HG02870 (cell line): Measurements from ENCODE around the gene CD82.

Experiments
- ATAC-seq: cut with Tn5 transposase; IDR thresholded peaks from one replicate; pipeline ENCODE4 v1.9.1; 2021; ENCODE audit warnings: mild to moderate bottlenecking, moderate library complexity; ENCODE audit not compliant: unreplicated experiment

Gene CD82

GRCh38 chr11:44565211-44565952, at the start of gene CD82:
Gene CD82, plus strand, starts transcription at chr11:44565663. Its CDS starts 29,000 bp downstream, at chr11:44594663.
- ATAC-seq: peak; percentile 74

DNA sequence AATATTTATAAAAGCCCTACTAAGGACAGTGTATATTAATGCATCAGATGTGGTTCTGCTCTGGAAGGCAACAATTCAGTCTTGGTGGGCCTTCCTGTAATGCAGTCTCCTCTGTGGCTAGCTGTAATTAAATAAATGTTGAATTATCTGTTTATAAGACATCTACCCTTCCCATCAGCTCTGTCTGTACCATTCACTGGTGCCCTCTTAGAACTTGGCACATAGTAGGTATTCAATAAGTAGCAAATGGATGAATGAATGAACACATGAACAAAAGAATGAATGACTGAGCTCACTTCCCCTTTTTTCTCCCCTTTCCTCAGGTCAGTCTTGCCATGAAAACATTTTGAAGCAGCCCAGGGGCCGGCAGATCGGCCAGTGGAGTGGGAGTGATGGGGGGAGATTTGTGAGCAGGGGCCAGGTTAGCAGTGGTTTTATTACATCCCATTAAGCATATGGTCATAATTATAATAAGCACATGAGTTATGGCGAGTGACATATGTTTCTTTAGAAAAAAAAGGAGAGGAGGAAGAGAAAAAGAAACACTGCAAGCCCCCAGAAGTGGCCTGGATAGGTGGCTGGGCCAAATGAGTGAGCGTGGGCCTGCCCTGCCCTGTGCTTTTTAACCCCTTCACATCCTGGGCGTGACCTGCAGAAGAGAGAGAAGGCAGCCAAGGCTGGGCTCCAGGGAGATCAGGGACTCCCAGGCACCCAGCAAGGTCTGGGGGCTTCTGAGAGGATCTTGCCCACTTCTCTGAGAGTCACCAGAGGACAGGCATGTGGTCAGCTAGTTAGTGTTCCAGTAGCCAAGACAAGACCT, 48.6 kb upstream of the CD82 start:
- no peak for ATAC-seq

DNA sequence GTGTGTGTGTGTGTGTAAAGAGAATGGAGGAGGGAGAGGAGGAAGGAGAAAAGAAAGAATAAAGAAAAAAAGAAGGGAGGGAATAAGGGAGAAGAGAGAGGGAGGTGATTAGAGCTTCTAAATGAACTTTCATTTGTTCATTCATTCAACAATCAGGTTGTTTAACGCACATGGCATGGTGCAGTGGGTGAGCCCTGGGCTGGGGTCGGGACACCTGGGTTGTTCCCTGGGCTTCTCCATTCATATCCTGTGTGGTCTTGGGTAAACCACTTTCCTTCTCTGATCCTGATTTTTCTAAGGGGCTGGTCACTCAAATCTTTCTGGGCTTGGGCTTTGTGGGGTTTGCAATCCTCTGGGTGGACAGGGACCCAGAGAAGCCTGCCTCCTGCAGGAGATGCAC, 47.9 kb upstream of the CD82 start:
- ATAC-seq: no peak

DNA sequence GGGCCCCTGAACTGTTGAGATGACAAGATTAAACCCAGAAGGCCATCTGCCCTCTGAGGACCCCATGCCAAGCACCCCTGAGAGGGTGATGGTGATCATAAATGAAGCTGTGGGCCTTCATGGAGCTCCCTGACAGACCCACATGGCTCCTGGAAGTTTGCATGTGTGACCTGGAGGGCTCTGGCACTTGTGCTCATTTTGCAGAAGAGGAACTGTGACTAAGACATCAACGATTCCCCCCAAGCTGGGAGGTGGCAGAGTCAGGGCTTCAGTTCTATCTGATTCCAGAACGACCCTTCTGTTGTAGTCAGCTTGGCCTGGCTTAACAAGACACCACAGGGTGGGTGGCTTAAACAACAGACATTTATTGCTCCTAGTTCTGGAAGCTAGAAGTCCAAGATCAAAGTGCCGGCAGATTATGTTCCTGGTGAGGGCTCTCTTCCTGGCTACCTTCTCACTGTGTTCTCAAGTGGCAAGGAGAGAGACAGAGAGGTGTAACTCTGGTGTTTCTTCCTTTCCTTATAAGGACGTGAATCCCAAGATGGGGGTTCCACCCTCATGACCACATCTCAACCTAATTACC, 46.4 kb upstream of the CD82 start:
- ATAC-seq: no peak

- no peak for ATAC-seq
These were observed 45.3 kb upstream of the CD82 start for GRCh38 chr11:44519989-44520737.

DNA sequence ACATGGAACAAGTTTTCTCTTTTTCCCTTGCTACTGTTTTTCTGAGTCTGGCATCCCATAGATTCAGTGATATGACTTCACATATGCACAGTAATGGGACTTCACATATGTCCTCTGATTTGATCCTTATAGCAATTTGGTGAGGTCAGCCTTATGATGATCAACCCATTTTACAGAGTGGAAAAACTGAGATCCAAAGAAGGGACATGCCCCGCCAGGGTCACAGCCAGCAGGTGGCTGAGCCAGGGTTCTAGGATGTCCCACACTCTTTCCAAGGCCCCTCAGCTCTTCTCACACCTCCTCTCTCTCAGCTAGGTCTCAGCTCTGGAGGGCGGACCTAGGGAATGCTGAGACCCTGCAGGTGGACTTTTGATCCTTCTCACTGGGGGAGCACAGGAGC, 44.3 kb upstream of the CD82 start:
- ATAC-seq: no peak

DNA sequence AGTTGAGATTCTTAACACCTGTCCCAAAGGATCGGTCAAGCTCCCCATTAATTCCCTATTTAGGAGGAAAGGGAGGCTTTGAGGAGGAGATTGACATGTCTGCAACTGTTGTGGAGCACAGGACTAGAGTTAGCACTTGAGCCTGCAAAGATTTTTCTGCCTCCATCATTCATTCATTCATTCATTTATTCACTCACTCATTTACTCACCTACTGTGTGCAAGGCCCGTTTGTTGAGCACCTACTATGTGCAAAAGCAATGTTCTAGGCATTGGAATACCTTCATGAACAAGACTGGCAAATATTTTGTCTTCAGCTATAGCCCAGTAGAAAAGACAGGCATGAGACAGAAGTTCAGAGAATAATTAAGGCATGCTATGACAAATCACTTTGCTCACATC, 43.2 kb upstream of the CD82 start:
- ATAC-seq: no peak

DNA sequence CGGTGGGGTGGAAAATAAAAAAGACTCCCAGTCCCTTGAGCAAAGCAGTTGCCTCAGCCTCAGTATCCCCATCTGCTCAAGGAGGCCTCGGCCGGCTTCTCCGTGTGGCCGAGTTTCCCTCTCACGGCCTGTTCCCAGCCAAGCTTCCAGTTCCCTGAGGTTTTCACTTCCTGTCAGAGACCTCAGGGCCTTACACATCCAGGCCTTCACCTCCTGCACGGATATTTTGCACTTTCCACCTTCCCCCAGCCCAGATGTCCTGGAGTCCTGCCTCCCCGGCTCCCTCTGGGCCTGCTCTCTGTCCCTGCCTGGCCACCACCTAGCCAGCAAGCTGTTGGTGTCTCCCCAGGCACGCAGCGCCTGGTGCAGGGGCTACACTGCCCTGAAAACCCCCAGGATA, 41.1 kb upstream of the CD82 start:
- no peak for ATAC-seq

DNA sequence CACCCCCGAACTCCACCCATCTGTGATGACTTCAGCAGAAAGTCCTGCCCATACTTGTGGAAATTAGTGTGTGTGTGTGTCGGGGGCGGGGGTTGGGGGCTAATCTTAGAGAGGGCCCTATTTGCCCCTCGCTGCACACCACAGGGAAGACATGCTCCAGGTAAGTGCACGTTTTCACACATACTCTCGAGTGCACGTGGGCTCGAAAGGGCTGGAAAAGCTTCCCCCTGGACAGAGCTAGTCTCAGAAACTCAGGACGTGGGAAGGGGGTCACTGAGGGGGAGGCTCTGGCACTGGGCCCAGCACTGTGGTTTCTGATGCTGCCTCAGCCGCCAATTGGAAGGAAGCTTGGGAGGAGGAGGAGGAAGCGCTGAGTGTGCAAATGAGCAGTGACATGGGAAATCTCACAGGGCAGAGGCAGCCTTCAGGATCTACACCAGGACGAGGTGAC, 40.7 kb upstream of the CD82 start:
- no peak for ATAC-seq

GRCh38 chr11:44525473-44526252, 39.8 kb upstream of the CD82 start:
- no peak for ATAC-seq

DNA sequence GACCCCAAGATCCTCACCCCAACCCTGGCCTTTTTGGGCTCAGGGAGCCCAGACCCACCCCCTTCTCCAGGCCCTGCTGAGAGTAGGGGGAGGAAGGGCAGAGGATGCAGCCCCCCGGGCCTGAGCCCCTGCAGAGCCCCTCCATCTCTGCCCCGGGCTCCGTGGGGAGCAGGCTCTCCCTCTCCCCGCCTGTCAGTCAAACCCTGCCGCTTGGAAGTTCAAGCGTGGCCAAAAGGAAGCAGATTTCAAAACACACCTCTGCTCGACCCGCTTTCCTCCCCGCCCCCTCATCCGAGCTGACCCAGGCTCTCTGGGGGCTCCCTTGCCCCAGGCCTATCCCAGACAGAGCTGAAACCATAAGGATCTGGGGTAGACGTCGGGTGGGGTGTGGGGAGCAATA, 39.0 kb upstream of the CD82 start:
- ATAC-seq: no peak

- ATAC-seq: no peak
These were observed 38.0 kb upstream of the CD82 start for GRCh38 chr11:44527476-44527875.

DNA sequence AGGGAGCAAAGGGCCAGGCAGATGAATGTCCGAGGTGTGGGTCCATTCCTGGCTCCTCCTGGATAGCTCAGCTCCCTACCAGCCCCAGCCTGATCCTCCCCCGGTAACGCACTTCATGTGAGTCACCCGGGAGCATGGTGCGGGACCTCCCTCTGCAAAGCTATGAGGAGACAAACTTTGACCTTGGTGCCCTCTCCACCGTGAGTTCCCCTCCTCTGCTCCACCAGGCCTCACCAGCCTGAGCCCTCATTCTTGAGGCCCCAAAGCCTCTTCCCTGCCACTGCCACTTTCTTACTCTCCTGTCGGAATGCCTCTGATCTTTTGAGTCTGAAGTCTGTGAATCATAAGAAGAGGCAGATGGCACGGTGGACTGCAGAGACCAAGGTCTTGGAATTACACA, 37.4 kb upstream of the CD82 start:
- ATAC-seq: no peak

GRCh38 chr11:44528581-44528980, 36.9 kb upstream of the CD82 start:
- no peak for ATAC-seq

GRCh38 chr11:44529895-44530412, 35.5 kb upstream of the CD82 start:
- no peak for ATAC-seq

GRCh38 chr11:44530413-44531115, 34.9 kb upstream of the CD82 start:
- ATAC-seq: no peak

DNA sequence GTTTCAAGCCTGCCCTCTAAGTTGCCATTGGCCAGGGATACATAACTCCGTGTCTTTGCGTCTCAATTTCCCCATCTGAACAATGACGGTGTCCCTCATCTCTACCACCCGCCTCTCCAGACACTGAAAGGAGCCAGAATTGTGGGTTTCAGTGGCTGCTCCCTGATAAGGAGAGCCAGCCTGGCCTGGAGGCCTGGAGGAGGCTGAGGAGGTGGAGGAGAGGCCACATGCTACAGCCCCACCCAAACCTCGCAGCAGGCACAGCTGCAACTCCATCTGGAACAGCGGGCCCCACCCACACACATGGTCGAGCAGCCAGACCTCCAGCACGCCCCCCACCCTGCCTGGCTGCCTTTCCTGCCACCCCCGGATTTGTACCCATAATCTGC, 34.4 kb upstream of the CD82 start:
- ATAC-seq: no peak

GRCh38 chr11:44531636-44532035, 33.8 kb upstream of the CD82 start:
- ATAC-seq: no peak

DNA sequence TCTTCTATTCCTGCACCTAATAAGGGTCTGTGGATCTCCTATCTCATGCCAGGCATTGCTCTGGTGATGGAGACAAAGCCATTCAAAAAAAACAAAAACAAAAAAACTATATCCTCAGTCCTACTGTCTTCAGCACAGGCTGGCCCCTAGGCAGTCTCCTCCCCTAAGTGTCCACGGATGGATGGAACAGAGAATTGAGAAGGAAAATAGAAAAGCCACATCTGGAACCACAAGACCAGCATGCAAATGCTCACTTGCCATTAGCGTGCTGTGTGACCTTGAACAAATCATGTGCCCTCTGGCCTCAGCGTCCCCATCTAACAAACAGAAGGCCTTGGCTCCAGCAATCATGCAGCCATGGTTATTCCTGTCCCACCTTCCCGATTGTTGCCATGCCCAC, 32.7 kb upstream of the CD82 start:
- peak; percentile 72 for ATAC-seq
